T-cell (primary cell): ENCODE data around the gene RBM33. TPM values are rescaled to one million over a fixed set of nuclear protein-coding genes. Genes with fewer than 3 reads are reported as not detected.

Experiments used
- ATAC-seq, 4 experiments: fragments of 200-7000 bp in 3 of 4; fragments of 150-1000 bp in 1 of 4; cut with Tn5 transposase; replicated peaks in 1 of 4; 1 replicate in 3 of 4; 2 replicates in 1 of 4; pipeline ENCODE4 v1.10.0; 2021; ENCODE audit warnings: moderate library complexity in 3 of 4, mild to moderate bottlenecking in 2 of 4, moderate number of reproducible peaks in 1 of 4
- CTCF ChIA-PET, 2 donors: fragments of 300-600 bp; sonication (Branson Sonifier 250); formaldehyde crosslinking; loops; one replicate each; lab custom pipeline; 2022; ENCODE audit warnings: antibody characterized with exemption in 2 of 2; lab: Charles Lee
- POLR2A ChIA-PET, 2 donors: fragments of 300-600 bp; sonication (Branson Sonifier 250); formaldehyde crosslinking; loops; one replicate each; lab custom pipeline; 2022; ENCODE audit warnings: antibody characterized with exemption in 2 of 2; lab: Charles Lee
- DNase-seq, 35 experiments: peaks; one replicate each; pipeline versions ENCODE4 v3.0.0 to v3.0.0-alpha.2; 2013 to 2023
- H3K27ac ChIP-seq: one replicate; pipeline ENCODE4 v1.5.1; 2013; ENCODE audit warnings: low read length
- H3K27me3 ChIP-seq, 2 experiments: replicated peaks in 1 of 2; 1 replicate in 1 of 2; 2 replicates in 1 of 2; pipeline versions ENCODE4 v1.6.1 to v1.7.0; 2013; ENCODE audit warnings: low read length in 1 of 2, mixed read lengths in 1 of 2; ENCODE audit not compliant: control insufficient read depth in 2 of 2, insufficient read depth in 2 of 2; ENCODE audit errors: extremely low read depth in 1 of 2
- H3K36me3 ChIP-seq, 2 donors: 1 replicate in 1 of 2; 2 replicates in 1 of 2; pipeline versions ENCODE4 v1.6.1 to v1.7.0; 2013; ENCODE audit warnings: low read length in 1 of 2; ENCODE audit not compliant: control insufficient read depth in 2 of 2, insufficient read depth in 1 of 2; ENCODE audit errors: extremely low read depth in 1 of 2
- H3K4me1 ChIP-seq, 2 experiments: 1 replicate in 1 of 2; 2 replicates in 1 of 2; pipeline versions ENCODE4 v1.6.1 to v1.7.0; 2013; ENCODE audit warnings: low read length in 2 of 2, mixed read lengths in 1 of 2; ENCODE audit not compliant: insufficient read depth in 2 of 2, control insufficient read depth in 1 of 2; ENCODE audit errors: extremely low read depth in 1 of 2
- H3K4me3 ChIP-seq, 2 donors: 1 replicate in 1 of 2; 2 replicates in 1 of 2; pipeline versions ENCODE4 v1.5.1 to v1.7.0; 2013; ENCODE audit warnings: mild to moderate bottlenecking in 2 of 2, low read length in 1 of 2, moderate library complexity in 1 of 2; ENCODE audit not compliant: control insufficient read depth in 1 of 2; ENCODE audit errors: extremely low read depth in 1 of 2
- H3K9me3 ChIP-seq: 2 replicates; pipeline ENCODE4 v1.7.0; 2013
- H3K27ac Mint-ChIP-seq, 2 donors: one replicate each; pipeline ENCODE4 v1.8.0; 2020 to 2021; ENCODE audit warnings: mild to moderate bottlenecking in 2 of 2, mixed read lengths in 2 of 2
- H3K27me3 Mint-ChIP-seq, 2 donors: one replicate each; pipeline ENCODE4 v1.8.0; 2021 to 2022; ENCODE audit warnings: mixed read lengths in 2 of 2
- H3K36me3 Mint-ChIP-seq: one replicate; pipeline ENCODE4 v1.8.0; 2021; ENCODE audit warnings: mixed read lengths
- H3K4me1 Mint-ChIP-seq, 3 donors: one replicate each; pipeline ENCODE4 v1.8.0; 2020 to 2022; ENCODE audit warnings: mixed read lengths in 3 of 3, mild to moderate bottlenecking in 1 of 3
- H3K4me3 Mint-ChIP-seq, 3 donors: one replicate each; pipeline ENCODE4 v1.8.0; 2020 to 2022; ENCODE audit warnings: mild to moderate bottlenecking in 3 of 3, mixed read lengths in 3 of 3, moderate library complexity in 3 of 3
- H3K9me3 Mint-ChIP-seq, 3 donors: one replicate each; pipeline ENCODE4 v1.8.0; 2020 to 2022; ENCODE audit warnings: mixed read lengths in 3 of 3
- WGBS: methylation state at CpG from one replicate; pipeline ENCODE4 v1.1.5; 2013; ENCODE audit warnings: missing lambda C conversion rate; ENCODE audit not compliant: insufficient coverage; 5-methylcytosine and 5-hydroxymethylcytosine counted together
- total RNA-seq, 35 experiments: library from RNA in 6 of 35; stranded (reverse) in 6 of 35; fragments of 120-200 nt in 1 of 35; gene quantifications; one replicate each; pipeline versions ENCODE4 v1.2.1 to v1.2.4 and lab custom pipeline; 2013 to 2026

The RBM33 gene
- 100 to 1,000 TPM; 157 to 180 (median 170) TPM for total RNA-seq
- 114 TPM for total RNA-seq (2013)
- total RNA-seq (lab: John Stamatoyannopoulos, UW), result 56.3 to 232 (median 153) reads per million in 29 experiments

- H3K27ac Mint-ChIP-seq, result peak within 1 kb of the TSS; percentile 99 to 100
- Histone ChIP-seq H3K27ac (peak within 1 kb of the TSS; percentile 85), H3K27me3 (no peaks in the 10 kb centered on the region), H3K36me3 (peaks cover 4 to 21% of the 10 kb centered on the region in 2 donors), H3K4me3 (peak within 1 kb of the TSS; percentile 94 to 97), H3K4me1 (peaks cover 11 to 15% of the 10 kb centered on the region in 2 experiments), H3K9me3 (peaks cover 6% of the 10 kb centered on the region)
- ATAC-seq (peak; percentile 80 to 88 (median 85)), DNase-seq (peak; percentile 48 to 86 (median 71))
- H3K9me3 Mint-ChIP-seq, result peaks cover 0 to 12% (median 5%) of the 10 kb centered on the region in 3 donors
- CTCF ChIA-PET, result interaction anchor here in 1 of 2 donors (0.7 to 1.6 kb wide), 6 partner anchors 13 to 120 kb away, joined by 3 to 5 read pairs (median 3); no protein-coding TSS in a partner anchor
- peaks cover 53 to 56% (median 54%) of the 10 kb centered on the region in 3 donors for H3K4me1 Mint-ChIP-seq
- peak within 1 kb of the TSS; percentile 93 to 99 (median 98) for H3K4me3 Mint-ChIP-seq
- peaks cover 45% of the 10 kb centered on the region for H3K36me3 Mint-ChIP-seq
- peaks cover 0 to 1% of the 10 kb centered on the region in 2 donors for H3K27me3 Mint-ChIP-seq
- POLR2A ChIA-PET, result interaction anchor here (0.6 to 0.7 kb wide), 5 partner anchors 13 to 618 kb away, joined by 3 to 17 read pairs (median 11); no protein-coding TSS in a partner anchor
- WGBS, result under 1% methylated on average over 75 of the region's 85 CpGs
These were observed at the start of gene RBM33 for GRCh38 chr7:155644178-155644970. Gene RBM33, plus strand, starts transcription at chr7:155644661. Its CDS starts 216 bp downstream, at chr7:155644877.

- POLR2A ChIA-PET, result no interaction called here
- ATAC-seq (no peak), DNase-seq (no peak)
- Mint-ChIP-seq H3K4me3 (no peak overlapping the region), H3K4me1 (peaks cover 3 to 6% (median 3%) of the 10 kb centered on the region in 3 donors), H3K27ac (no peak overlapping the region), H3K36me3 (no peaks in the 10 kb centered on the region), H3K27me3 (peaks cover 8 to 44% of the 10 kb centered on the region in 2 donors), H3K9me3 (no peaks in the 10 kb centered on the region)
- H3K27ac ChIP-seq, result no peak overlapping the region
- H3K9me3 ChIP-seq, result no peaks in the 10 kb centered on the region
- WGBS, result 44% methylated on average over 1 of the region's 3 CpGs
- no peak overlapping the region for H3K4me3 ChIP-seq
- peaks cover 2 to 4% of the 10 kb centered on the region in 2 experiments for H3K4me1 ChIP-seq
- H3K36me3 ChIP-seq, result no peaks in the 10 kb centered on the region
- H3K27me3 ChIP-seq, result peaks cover 0 to 33% of the 10 kb centered on the region in 2 experiments
- CTCF ChIA-PET, result interaction anchor here in 1 of 2 donors (1.2 kb wide), 1 partner anchor 19 kb away, joined by 3 read pairs; no protein-coding TSS in a partner anchor
These were observed 49.5 kb upstream of the RBM33 start for GRCh38 chr7:155594961-155595366.

- H3K9me3 Mint-ChIP-seq, result no peaks in the 10 kb centered on the region
- peaks cover 3 to 6% (median 3%) of the 10 kb centered on the region in 3 donors for H3K4me1 Mint-ChIP-seq
- no peaks in the 10 kb centered on the region for H3K9me3 ChIP-seq
- CTCF ChIA-PET, result interaction anchor here (0.7 to 4.4 kb wide), 5 partner anchors 141 to 487 kb away, joined by 3 to 49 read pairs (median 4); no protein-coding TSS in a partner anchor
- no peaks in the 10 kb centered on the region for H3K36me3 ChIP-seq
- no CpG with 5 or more reads among the region's 1 CpG for WGBS
- peaks cover 16 to 43% of the 10 kb centered on the region in 2 donors for H3K27me3 Mint-ChIP-seq
- peaks cover 2 to 4% of the 10 kb centered on the region in 2 experiments for H3K4me1 ChIP-seq
- H3K27me3 ChIP-seq, result peaks cover 0 to 22% of the 10 kb centered on the region in 2 experiments
- POLR2A ChIA-PET, result no interaction called here
- no peak for DNase-seq
- H3K27ac Mint-ChIP-seq, result no peak overlapping the region
- H3K4me3 Mint-ChIP-seq, result no peak overlapping the region
- no peak for ATAC-seq
- H3K27ac ChIP-seq, result no peak overlapping the region
- H3K36me3 Mint-ChIP-seq, result no peaks in the 10 kb centered on the region
- H3K4me3 ChIP-seq, result no peak overlapping the region
These were observed 46.7 kb upstream of the RBM33 start for GRCh38 chr7:155597753-155598140.

GRCh38 chr7:155598810-155599210 lies 45.7 kb upstream of the RBM33 start:
- ChIA-PET CTCF (interaction anchor here (0.5 to 4.4 kb wide), 22 partner anchors 12 to 671 kb away, joined by 3 to 49 read pairs (median 4); no protein-coding TSS in a partner anchor), POLR2A (interaction anchor here (0.5 to 0.6 kb wide), 2 partner anchors 70 to 171 kb away, joined by 3 to 4 read pairs; no protein-coding TSS in a partner anchor)
- Histone ChIP-seq H3K4me3 (no peak overlapping the region), H3K27me3 (peaks cover 0 to 25% of the 10 kb centered on the region in 2 experiments), H3K36me3 (no peaks in the 10 kb centered on the region), H3K27ac (no peak overlapping the region), H3K4me1 (peaks cover 2 to 4% of the 10 kb centered on the region in 2 experiments), H3K9me3 (no peaks in the 10 kb centered on the region)
- ATAC-seq (peak; percentile 70 to 79 (median 74)), DNase-seq (peak; percentile 44 to 85 (median 76))
- H3K36me3 Mint-ChIP-seq, result no peaks in the 10 kb centered on the region
- H3K4me3 Mint-ChIP-seq, result no peak overlapping the region
- no peak overlapping the region for H3K27ac Mint-ChIP-seq
- peaks cover 23 to 45% of the 10 kb centered on the region in 2 donors for H3K27me3 Mint-ChIP-seq
- no peaks in the 10 kb centered on the region for H3K9me3 Mint-ChIP-seq
- WGBS, result 2% methylated on average over 8 of the region's 12 CpGs
- H3K4me1 Mint-ChIP-seq, result peaks cover 3 to 6% (median 3%) of the 10 kb centered on the region in 3 donors

- ATAC-seq, result no peak
- Mint-ChIP-seq H3K27me3 (peaks cover 23 to 36% of the 10 kb centered on the region in 2 donors), H3K9me3 (no peaks in the 10 kb centered on the region), H3K4me1 (peaks cover 3 to 6% (median 3%) of the 10 kb centered on the region in 3 donors), H3K27ac (no peak overlapping the region), H3K4me3 (no peak overlapping the region), H3K36me3 (no peaks in the 10 kb centered on the region)
- ChIA-PET CTCF (no interaction called here), POLR2A (no interaction called here)
- Histone ChIP-seq H3K27ac (no peak overlapping the region), H3K4me3 (no peak overlapping the region), H3K27me3 (peaks cover 0 to 27% of the 10 kb centered on the region in 2 experiments), H3K9me3 (no peaks in the 10 kb centered on the region), H3K36me3 (no peaks in the 10 kb centered on the region), H3K4me1 (peaks cover 2 to 4% of the 10 kb centered on the region in 2 experiments)
- no peak for DNase-seq
- WGBS, result 95% methylated on average over 20 of the region's 24 CpGs
These were observed 42.3 kb upstream of the RBM33 start for GRCh38 chr7:155602156-155602555.

- H3K4me3 ChIP-seq, result no peak overlapping the region
- ATAC-seq (no peak), DNase-seq (no peak)
- Mint-ChIP-seq H3K9me3 (no peaks in the 10 kb centered on the region), H3K27ac (no peak overlapping the region), H3K4me1 (peaks cover 3 to 6% (median 3%) of the 10 kb centered on the region in 3 donors), H3K27me3 (peaks cover 23 to 36% of the 10 kb centered on the region in 2 donors), H3K4me3 (no peak overlapping the region), H3K36me3 (no peaks in the 10 kb centered on the region)
- POLR2A ChIA-PET, result no interaction called here
- H3K27ac ChIP-seq, result no peak overlapping the region
- CTCF ChIA-PET, result interaction anchor here in 1 of 2 donors (0.6 kb wide), 1 partner anchor 583 kb away, joined by 13 read pairs; no protein-coding TSS in a partner anchor
- 46% methylated on average over 6 of the region's 7 CpGs for WGBS
- H3K4me1 ChIP-seq, result peaks cover 2 to 4% of the 10 kb centered on the region in 2 experiments
- peaks cover 0 to 27% of the 10 kb centered on the region in 2 experiments for H3K27me3 ChIP-seq
- no peaks in the 10 kb centered on the region for H3K36me3 ChIP-seq
- no peaks in the 10 kb centered on the region for H3K9me3 ChIP-seq
These were observed 41.7 kb upstream of the RBM33 start for GRCh38 chr7:155602750-155603149.
